HG02852 (cell line): ENCODE results near the gene RPS6KA6.
A peak's percentile ranks its signal among the peaks of the same experiment; 100 is the strongest.
"Not testable (repeated sequence)": the region's sequence is repeated elsewhere in the genome, so short reads cannot be mapped to it uniquely, and the experiment has no call there.

Source experiments
- ATAC-seq: cut with Tn5 transposase; IDR thresholded peaks from one replicate; pipeline ENCODE4 v1.9.1; 2021; ENCODE audit warnings: mild to moderate bottlenecking, moderate library complexity; ENCODE audit not compliant: unreplicated experiment

Gene RPS6KA6

DNA sequence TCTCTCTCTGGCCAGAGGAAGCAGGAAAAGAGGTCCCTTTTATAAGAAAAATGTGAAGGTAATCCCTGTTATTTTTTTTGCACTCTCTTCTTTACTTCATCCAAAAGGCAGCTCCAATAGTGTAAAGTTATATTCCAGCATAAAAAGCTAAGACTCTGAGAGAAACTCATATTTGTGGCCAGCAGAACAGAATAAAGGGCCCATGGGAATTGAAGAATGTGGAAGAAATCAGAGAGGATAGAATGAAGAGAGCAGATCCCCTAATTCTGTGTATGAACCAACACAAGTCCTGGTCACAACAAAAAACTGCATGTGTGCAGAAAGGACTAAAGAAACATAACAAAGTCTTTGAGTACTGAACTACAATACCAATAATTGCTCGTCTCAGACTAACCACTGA is 22.3 kb downstream of the RPS6KA6 start:
- ATAC-seq: no peak

DNA sequence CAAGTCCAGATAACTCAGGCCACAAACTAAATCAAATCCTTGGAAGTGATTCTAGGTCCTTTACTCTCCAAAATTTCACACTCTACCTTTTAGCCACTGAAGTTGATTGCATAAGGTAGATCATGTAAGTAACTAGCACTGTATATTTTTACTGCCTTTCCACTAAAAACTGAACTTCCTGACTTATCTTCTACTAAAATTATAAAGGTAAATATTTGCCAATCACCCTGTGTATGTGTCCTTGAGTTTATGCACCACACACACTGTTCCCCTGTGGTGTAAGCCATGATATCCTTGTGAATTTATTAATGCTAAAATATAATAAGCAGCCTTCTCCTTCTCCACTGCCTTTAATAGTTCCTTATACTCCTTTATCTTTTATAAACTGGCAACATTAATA is 25.6 kb downstream of the RPS6KA6 start:
- no peak for ATAC-seq

DNA sequence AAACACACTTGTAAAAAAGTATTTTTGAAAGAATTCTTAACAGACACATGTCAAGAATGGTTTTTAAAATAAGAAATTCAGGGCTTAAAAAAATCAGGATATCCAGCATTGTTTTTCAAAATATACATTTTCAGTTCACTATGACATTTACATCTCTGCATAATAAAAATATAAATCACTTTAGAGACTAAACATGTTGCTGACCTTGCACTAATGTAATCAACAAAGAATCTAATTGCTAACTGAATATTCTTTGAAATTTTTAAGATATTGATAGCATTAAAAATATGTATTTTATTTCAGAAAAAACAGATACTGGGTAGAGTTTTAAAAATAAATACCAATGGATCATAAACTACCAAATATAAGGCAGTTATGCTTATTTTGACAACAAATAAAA is 26.4 kb downstream of the RPS6KA6 start:
- no peak for ATAC-seq

DNA sequence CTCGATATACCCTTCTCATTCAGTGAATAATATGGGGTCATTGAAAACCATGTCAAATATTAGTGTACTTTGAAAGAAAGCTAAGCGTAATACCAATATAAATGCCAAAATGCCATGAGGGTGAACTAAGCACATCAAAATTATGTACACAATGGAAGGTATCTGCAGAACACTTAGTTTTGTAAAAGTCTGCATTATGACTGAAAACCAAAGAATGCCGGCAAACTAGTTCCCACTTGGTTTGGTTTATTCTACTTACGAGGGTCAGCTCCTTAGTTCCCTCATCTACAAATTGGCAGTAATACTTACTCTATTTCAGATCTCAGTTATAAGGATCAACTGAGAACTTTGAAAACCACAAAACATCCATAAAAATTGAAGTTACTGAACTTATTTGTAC is 27.3 kb downstream of the RPS6KA6 start:
- ATAC-seq: no peak

DNA sequence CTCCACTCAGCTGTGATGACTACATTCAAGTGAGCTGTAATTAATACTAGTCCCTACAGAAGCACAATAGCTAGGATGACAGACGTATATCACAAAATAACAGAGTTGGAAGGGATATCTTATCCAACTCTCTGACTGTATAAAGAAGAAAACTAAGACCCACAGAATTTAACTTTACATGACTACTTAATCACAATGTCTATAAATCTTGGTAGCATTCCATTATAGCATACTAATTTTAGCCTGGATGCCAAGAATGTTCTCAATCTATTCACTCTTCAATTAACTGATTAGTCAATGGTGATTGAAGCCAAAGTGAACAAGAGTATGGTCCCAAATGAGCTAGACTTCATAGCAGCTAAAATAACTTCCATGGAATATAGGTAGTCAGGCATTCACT is 31.2 kb downstream of the RPS6KA6 start:
- ATAC-seq: no peak

DNA sequence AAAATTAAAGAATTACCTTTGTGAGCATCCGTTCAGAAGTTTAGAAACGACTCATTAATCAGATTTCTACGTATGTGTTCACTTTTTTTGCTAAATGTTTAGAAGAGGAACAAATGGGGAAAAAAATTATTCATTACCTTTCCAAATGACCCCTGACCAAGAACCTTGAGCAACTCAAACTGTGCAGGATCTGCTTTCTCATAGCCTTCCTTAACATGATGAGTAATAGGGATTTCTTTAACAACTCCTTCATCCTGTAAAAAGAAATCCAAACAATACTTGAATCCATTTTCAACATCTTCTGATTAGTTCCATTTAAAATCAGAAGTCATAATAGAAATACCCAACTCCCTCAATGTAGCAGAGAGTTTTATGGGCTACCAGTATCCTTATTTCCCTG is 32.1 kb downstream of the RPS6KA6 start:
- ATAC-seq: no peak

DNA sequence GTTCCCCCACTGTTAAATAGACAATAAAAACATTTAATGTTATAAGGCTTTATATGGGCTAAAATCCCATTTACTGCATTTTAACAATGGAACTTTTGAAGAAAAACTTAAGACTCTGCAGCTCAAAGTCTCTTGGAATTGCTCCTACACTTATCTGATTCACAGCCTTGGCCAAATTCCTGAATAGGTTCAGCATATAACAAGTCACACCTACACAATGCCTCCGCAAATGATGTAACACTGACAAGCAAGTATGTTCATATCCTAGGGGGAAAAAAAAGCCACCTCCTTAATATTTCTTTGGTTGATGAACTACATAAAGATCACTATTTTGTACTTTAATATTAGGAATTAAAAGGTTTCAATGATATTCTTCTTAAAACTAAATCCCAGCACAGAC is 34.5 kb downstream of the RPS6KA6 start:
- ATAC-seq: no peak

DNA sequence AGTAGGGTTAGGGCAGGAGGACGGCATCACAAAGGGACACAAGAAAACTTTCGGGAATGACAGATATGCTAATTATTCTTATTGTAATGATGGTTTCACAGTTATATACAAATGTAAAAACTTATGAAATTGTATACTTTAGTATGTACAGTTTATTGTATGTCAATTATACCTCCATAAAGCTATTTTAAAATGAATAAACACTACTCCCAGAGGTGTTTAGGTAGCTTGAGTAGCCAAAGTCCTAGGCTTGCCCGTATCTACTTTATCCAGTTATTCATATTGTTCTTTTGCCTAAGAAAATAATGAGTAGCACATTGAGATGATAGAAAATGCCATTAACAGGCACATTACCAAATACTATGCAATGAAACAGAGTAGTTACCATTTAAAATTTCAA is 43.0 kb downstream of the RPS6KA6 start:
- ATAC-seq: no peak

DNA sequence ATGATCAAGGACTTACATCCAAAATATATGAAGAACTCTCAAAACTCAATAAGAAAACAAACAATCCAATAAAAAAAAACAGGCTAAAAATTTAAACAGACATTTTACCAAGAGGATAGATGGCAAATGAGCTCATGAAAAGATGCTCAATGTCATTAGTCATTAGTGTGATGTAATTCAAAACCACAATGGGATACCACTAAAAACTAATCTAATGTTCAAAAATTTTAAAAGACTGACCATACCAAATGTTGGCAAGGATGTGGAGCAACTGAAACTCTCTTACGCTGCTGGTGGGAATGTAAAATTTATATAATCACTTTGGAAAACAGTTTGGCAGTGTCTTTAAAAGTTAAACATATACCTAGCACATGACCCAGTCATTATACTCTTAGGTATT is 43.7 kb downstream of the RPS6KA6 start:
- no peak for ATAC-seq

DNA sequence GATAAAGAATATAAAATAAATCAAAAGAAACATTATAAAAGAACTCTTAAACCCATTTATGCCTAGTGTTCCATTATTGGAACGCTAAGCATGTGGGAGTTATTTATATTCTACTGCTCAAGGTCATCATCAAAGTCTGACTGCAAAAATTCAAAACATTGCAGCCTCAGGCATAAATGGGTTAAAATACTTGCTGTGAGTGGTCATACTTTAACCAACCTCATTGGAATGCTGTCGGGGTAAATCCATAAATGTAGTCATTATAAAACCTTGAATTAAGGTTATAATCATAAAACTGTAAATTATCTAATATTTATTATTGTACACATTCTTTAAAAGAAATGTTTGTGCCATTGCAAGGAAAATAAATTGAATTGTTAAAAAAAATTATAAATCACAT is 55.0 kb downstream of the RPS6KA6 start:
- no peak for ATAC-seq

DNA sequence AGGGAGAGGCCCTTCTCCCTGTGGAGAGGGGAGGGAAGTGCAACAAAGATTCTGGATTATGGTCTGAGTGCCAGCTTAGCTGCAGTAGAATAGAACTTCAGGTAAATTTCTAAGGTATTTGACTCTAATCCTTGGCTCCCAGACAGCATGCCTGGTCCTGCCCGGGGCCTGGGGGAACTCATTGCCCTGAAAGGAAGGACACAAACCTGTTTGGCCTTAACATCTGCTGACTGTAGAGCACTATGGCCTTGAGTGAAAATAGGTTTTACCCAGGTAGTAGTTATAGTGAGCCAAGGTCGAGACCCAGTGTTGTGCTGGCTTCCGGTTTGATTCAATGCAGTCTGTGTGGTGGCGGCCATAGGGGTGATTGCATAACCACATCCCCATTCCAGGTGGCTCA is 64.4 kb downstream of the RPS6KA6 start:
- no peak for ATAC-seq

DNA sequence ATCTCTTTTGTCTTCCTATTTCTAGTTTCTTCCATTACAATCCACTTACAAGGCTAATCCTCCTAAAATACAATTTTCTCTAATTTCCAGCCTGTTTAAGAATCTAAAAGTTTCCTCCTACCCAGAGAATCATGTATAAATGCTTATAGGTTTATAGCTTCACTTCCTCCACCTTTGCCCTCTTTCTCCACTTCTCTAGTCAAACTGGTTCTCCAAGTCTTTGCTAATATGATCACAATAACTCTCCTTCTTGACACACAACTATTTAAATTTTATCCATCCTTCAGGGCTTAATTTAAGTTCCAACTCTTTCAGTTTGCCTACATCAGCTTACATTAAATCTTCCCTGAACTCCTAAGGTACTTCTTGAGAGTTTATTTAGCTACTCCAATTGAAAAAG is 69.2 kb downstream of the RPS6KA6 start:
- ATAC-seq: no peak

DNA sequence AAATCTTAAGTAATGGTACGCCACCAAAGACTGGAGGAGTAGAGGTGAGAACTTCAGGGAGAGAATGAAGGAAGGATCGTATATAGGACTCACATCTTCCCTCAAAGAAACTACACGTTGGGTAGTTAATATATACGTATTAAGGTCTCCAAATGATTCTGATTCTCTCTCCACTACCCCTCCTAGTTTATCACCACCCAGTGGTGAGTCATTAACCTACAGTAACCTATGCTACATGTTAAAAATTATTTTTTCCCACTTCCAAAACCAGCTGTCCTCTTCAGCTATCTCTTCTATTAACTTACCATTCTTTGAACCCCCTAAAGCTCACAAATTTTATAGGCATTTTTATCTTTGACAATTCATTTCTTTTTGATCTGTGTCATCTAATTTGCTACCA is 69.7 kb downstream of the RPS6KA6 start:
- no peak for ATAC-seq

DNA sequence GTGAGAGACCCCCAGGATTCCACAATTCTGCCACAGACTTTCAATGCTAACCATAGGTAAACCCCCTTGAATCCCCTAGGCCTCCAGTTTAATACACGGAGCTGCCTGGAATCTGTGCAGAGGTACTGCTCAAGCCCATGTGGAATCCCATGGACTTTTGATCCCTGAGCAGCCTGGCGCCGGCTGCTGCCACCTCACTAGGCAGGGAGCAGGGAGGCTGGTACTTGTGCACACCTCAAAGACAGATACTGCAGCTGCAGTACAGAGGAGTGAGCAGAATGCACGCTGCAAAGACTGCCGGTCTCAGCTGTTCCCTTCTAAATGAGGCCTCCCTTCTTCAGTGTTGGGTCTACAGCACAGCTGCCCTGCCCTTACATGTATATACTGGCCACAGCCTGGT is 79.4 kb downstream of the RPS6KA6 start:
- ATAC-seq: no peak

DNA sequence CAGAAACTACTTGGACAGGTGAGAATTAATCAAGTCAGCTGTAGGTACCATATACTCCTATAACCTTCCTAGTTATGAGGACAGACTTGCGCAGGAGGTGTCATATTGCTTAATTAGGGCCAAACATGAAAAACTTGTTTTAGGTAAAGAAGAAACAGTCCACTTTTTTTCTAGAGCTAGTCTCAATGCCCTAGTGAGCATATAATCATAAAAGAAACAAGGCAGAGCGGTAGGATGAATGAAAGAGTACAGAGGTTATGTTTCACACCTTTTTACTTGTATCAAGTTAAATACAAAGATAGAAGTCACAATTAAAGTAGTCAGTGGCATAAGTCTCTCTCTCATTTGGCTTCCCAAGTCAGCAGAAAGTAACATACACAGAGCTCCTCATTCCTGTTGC is 88.9 kb downstream of the RPS6KA6 start:
- no peak for ATAC-seq

DNA sequence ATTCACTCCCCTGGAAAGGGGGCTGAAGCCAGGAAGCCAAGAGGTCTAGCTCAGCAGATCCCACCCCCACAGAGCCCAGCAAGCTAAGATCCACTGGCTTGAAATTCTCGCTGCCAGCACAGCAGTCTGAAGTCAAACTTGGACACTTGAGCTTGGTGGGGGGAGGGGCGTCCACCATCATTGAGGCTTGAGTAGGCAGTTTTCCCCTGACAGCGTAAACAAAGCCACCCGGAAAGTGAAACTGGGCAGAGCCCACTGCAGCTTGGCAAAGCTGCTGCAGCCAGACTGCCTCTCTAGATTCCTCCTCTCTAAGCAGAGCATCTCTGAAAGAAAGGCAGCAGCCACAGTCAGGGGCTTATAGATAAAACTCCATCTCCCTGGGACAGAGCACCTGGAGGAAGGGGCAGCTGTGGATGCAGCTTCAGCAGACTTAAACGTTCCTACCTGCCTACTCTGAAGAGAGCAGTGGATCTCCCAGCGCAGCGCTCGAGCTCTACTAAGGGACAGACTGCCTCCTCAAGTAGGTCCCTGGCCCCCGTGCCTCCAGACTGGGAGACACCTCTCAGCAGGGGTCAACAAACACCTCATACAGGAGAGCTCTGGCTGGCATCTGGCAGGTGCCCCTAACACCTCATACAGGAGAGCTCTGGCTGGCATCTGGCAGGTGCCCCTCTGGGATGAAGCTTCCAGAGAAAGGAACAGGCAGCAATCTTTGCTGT is 108.4 kb downstream of the RPS6KA6 start:
- not testable (repeated sequence) for ATAC-seq

DNA sequence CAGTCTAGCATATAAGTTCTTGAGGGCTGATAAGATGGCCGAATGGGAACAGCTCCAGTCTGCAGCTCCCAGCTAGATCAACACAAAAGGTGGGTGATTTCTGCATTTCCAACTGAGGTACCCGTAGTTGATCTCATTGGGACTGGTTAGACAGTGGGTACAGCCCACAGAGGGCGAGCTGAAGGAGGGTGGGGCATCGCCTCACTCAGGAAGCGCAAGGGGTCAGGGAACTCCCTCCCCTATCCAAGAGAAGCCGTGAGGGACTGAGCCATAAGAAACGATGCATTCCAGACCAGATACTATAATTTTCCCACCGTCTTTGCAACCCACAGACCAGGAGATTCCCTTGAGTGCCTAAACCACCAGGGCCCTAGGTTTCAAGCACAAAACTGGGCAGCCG is 109.0 kb downstream of the RPS6KA6 start:
- no peak for ATAC-seq

DNA sequence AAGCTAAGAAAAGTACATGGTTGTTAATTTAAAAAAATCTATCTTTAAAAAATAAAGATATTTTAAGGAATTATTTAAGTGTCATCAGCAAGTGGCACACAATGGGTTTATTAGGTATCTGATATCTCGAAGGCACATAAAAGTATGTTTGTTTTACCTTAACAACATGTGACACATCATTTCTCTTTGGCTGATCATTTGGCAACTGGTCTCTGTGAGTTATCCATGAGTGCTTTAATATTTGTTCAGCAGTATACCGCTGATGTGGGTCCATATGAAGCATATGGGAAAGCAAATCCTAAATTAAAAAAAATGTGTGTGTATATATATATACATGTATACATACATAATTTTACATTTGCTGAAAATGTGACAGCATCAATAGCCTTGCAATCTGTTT is 123.2 kb downstream of the RPS6KA6 start:
- no peak for ATAC-seq

DNA sequence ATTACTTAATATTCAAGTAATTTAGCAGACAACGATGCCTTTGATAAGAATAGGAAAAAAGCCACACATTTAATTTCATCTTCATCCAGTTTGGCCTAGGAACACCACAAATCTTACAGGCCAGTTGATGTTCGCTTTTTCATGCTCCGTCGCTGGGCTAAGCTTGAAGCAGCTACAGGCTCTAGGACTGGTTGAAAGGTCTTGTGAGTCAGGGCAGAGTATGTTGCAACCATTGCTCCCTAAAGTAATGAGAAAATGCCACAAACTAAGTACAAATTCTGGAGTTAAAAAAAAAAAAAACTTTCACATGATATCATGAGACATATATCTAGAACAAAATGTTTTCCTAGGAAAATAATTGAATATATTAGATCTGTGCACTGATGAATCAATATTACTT is 123.8 kb downstream of the RPS6KA6 start:
- ATAC-seq: no peak

DNA sequence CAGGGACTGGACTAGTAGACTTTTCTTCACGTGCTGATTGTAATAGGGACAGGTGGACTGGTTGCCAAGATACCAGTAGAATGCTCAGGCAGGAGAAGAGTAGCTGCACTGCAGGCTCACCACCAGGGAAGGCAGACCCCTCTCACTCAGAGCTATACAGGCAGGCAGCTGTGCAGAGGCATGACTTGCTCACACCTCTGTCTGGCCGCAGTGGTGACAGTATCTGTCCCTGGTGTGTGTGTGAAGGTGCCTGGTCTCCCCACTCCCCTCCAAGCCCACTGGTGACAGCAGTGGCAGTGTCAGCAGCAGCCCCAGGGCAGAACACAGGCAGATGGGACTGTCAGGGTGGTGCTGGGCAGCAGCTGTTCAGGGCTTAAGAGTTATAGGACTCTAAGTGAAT is 140.7 kb downstream of the RPS6KA6 start:
- ATAC-seq: no peak

DNA sequence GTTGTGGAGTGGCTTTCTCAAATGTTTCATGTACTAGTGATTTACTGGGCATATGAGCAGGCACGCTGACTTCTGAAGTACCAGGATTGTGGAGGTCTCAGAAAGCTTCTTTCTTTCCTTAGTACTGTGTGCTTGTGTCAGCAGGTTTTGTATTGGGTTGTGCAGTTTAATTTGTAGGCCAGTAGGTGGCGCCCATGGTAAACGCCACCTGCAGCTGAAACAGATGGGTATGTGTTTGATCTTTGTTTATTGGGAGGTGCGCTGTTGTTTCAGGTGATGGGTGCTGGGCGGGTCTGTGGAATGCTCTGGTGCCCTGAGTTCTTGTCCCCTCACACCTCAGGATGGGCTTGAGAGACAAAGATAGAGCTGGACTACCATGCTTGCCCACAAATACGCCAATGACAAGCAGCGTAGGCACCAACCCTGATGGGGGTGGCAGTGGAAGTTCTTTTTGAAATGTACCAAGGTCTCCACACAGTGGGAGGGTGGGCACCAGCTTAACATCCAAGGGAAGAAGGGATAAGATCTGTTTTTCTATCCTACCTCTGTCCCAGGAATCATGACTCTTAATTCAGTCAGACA is 141.5 kb downstream of the RPS6KA6 start:
- peak; percentile 96 for ATAC-seq

DNA sequence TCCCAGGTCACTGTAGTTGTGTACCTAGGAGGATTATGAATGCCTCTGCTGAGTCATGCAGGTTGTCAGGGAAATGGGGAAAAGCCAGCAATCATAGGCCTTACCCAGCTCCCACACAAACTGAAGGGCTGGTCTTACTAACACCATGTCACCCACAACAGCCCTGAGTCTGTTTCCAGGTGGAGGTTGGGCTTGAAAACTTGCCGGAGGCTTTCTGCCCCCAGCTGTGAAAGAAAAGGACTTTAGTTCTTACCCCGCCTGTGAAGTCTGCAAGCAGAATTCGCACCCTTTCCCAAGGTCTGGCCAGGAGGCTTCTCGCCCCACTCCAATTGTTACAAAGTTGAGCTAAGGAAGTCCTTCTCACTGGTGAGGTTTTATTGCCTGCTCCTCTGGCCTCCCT is 143.9 kb downstream of the RPS6KA6 start:
- ATAC-seq: no peak
